SK-N-SH (cell line): ENCODE results near the gene UMODL1. TPM values are rescaled to one million over a fixed set of nuclear protein-coding genes. Genes with fewer than 3 reads are reported as not detected.

Source experiments
- CTCF ChIA-PET: fragments of 300-600, 350-600 bp; formaldehyde crosslinking; extraction: SDS; loops from one replicate; lab custom pipeline; 2021; lab: Yijun Ruan, JAX
- POLR2A ChIA-PET: fragments of 350-600 bp; sonication (Branson Sonifier 250); formaldehyde crosslinking; extraction: SDS; loops from one replicate; lab custom pipeline; 2020; ENCODE audit warnings: antibody characterized with exemption, inconsistent platforms; lab: Yijun Ruan, JAX
- DNase-seq: peaks from one replicate; pipeline ENCODE4 v3.0.0; 2012
- H2AFZ ChIP-seq: fragments of 200-600 bp; sonication (generic); 2 replicates; pipeline ENCODE4 v1.8.1; 2016; ENCODE audit warnings: antibody characterized with exemption, mild to moderate bottlenecking, low read depth
- H3F3A ChIP-seq: fragments of 200-600 bp; sonication (generic); replicated peaks from 2 replicates; pipeline ENCODE3; 2016; ENCODE audit warnings: antibody characterized with exemption, mild to moderate bottlenecking; ENCODE audit not compliant: insufficient read depth
- H3K27ac ChIP-seq, 2 experiments: fragments of 200-500 bp in 1 of 2; fragments of 200-600 bp in 1 of 2; sonication (Bioruptor generic) in 1 of 2; sonication (generic), shearing (Covaris generic) in 1 of 2; 2 replicates each; pipeline versions ENCODE4 v1.5.1 to v1.6.1; 2014 to 2016; ENCODE audit warnings: low read depth in 2 of 2, inconsistent platforms in 1 of 2, low read length in 1 of 2, mild to moderate bottlenecking in 1 of 2, mixed read lengths in 1 of 2
- H3K27me3 ChIP-seq: fragments of 200-600 bp; sonication (generic), shearing (Covaris generic); 2 replicates; pipeline ENCODE4 v1.6.1; 2016; ENCODE audit warnings: mixed run types; ENCODE audit not compliant: insufficient read depth
- H3K36me3 ChIP-seq, 2 experiments: fragments of 200-500 bp in 1 of 2; fragments of 200-600 bp in 1 of 2; sonication (Bioruptor generic) in 1 of 2; sonication (generic) in 1 of 2; replicated peaks in 1 of 2; 2 replicates each; pipeline versions ENCODE3 to v1.5.1; 2014 to 2016; ENCODE audit warnings: low read length in 1 of 2, mild to moderate bottlenecking in 1 of 2; ENCODE audit not compliant: insufficient read depth in 2 of 2, control insufficient read depth in 1 of 2
- H3K4me1 ChIP-seq, 2 experiments: fragments of 200-500 bp in 1 of 2; fragments of 200-600 bp in 1 of 2; sonication (Bioruptor generic) in 1 of 2; sonication (generic), shearing (Covaris generic) in 1 of 2; 2 replicates each; pipeline versions ENCODE4 v1.5.1 to v1.6.1; 2014 to 2016; ENCODE audit warnings: low read depth in 1 of 2, low read length in 1 of 2, mixed run types in 1 of 2; ENCODE audit not compliant: insufficient read depth in 2 of 2, control insufficient read depth in 1 of 2
- H3K4me2 ChIP-seq: fragments of 200-600 bp; sonication (generic), shearing (Covaris generic); 2 replicates; pipeline ENCODE4 v1.6.1; 2017; ENCODE audit warnings: mixed run types
- H3K4me3 ChIP-seq, 2 experiments: fragments of 200-500 bp in 1 of 2; fragments of 200-600 bp in 1 of 2; sonication (Bioruptor generic) in 1 of 2; sonication (generic), shearing (Covaris generic) in 1 of 2; 2 replicates each; pipeline versions ENCODE4 v1.5.1 to v1.8.1; 2014 to 2016; ENCODE audit warnings: low read depth in 2 of 2, inconsistent platforms in 1 of 2, low read length in 1 of 2, mild to moderate bottlenecking in 1 of 2, mixed read lengths in 1 of 2, moderate library complexity in 1 of 2
- H3K79me2 ChIP-seq: fragments of 200-600 bp; sonication (generic); 2 replicates; pipeline ENCODE4 v1.8.1; 2017; ENCODE audit warnings: mild to moderate bottlenecking; ENCODE audit not compliant: insufficient read depth
- H3K9ac ChIP-seq: fragments of 200-600 bp; sonication (generic); 2 replicates; pipeline ENCODE4 v1.6.1; 2017; ENCODE audit warnings: mixed run types
- H3K9me2 ChIP-seq: fragments of 200-600 bp; sonication (generic); 2 replicates; pipeline ENCODE4 v1.6.1; 2017; ENCODE audit warnings: mixed run types
- H3K9me3 ChIP-seq: fragments of 200-600 bp; sonication (generic); 2 replicates; pipeline ENCODE4 v1.6.1; 2017; ENCODE audit warnings: mixed run types, mild to moderate bottlenecking, moderate library complexity
- H4K20me1 ChIP-seq: fragments of 200-600 bp; sonication (generic); 2 replicates; pipeline ENCODE4 v1.6.1; 2017; ENCODE audit warnings: mild to moderate bottlenecking, mixed run types; ENCODE audit not compliant: insufficient read depth
- CHD2 ChIP-seq: fragments of 150-350 bp; IDR thresholded peaks from 2 replicates; pipeline ENCODE4 v1.6.1; 2018; ENCODE audit warnings: low read length; ENCODE audit not compliant: partially characterized antibody
- ELF1 ChIP-seq: IDR thresholded peaks from 2 replicates; pipeline ENCODE4 v1.4.0; 2012
- FOSL2 ChIP-seq: IDR thresholded peaks from 2 replicates; pipeline ENCODE4 v1.4.0; 2012; ENCODE audit warnings: low read depth, mild to moderate bottlenecking, moderate library complexity, borderline replicate concordance
- FOXJ3 ChIP-seq: sonication (generic); formaldehyde crosslinking; IDR thresholded peaks from 2 replicates; pipeline ENCODE4 v1.5.1; 2020; ENCODE audit warnings: mild to moderate bottlenecking, missing genetic modification reagents
- FOXM1 ChIP-seq: IDR thresholded peaks from 2 replicates; pipeline ENCODE4 v1.4.0; 2012; ENCODE audit warnings: low read depth, mild to moderate bottlenecking
- GABPA ChIP-seq: IDR thresholded peaks from 2 replicates; pipeline ENCODE4 v1.4.0; 2012; ENCODE audit warnings: low read depth, mild to moderate bottlenecking
- JUND ChIP-seq: IDR thresholded peaks from 2 replicates; pipeline ENCODE4 v1.4.0; 2012
- MAX ChIP-seq: IDR thresholded peaks from 2 replicates; pipeline ENCODE4 v1.4.0; 2012; ENCODE audit warnings: low read depth
- MXI1 ChIP-seq: IDR thresholded peaks from 2 replicates; pipeline ENCODE4 v1.6.1; 2012; ENCODE audit warnings: mild to moderate bottlenecking, low read depth, low read length, improper control_type of control experiment
- NFIC ChIP-seq: IDR thresholded peaks from 2 replicates; pipeline ENCODE4 v1.4.0; 2012; ENCODE audit warnings: borderline replicate concordance
- PBX3 ChIP-seq: IDR thresholded peaks from 2 replicates; pipeline ENCODE4; 2012
- POLR2AphosphoS5 ChIP-seq: IDR thresholded peaks from 2 replicates; pipeline ENCODE4 v1.6.1; 2012; ENCODE audit warnings: low read depth, low read length
- RCOR1 ChIP-seq: fragments of 150-350 bp; IDR thresholded peaks from 2 replicates; pipeline ENCODE4 v1.6.1; 2017; ENCODE audit warnings: antibody characterized with exemption, low read length
- REST ChIP-seq: IDR thresholded peaks from 2 replicates; pipeline ENCODE4 v1.6.1; 2012; ENCODE audit warnings: mild to moderate bottlenecking, low read depth, low read length, moderate library complexity
- RFX5 ChIP-seq: IDR thresholded peaks from 2 replicates; pipeline ENCODE4 v1.6.1; 2012; ENCODE audit warnings: mild to moderate bottlenecking, improper control_type of control experiment, low read length
- SIN3A ChIP-seq: IDR thresholded peaks from 2 replicates; pipeline ENCODE4 v1.6.1; 2012; ENCODE audit warnings: low read depth, mild to moderate bottlenecking, low read length, moderate library complexity, borderline replicate concordance
- SMC3 ChIP-seq: IDR thresholded peaks from 2 replicates; pipeline ENCODE4 v1.6.1; 2012; ENCODE audit warnings: low read depth, low read length, improper control_type of control experiment
- TAF1 ChIP-seq: IDR thresholded peaks from 2 replicates; pipeline ENCODE4 v1.6.1; 2012; ENCODE audit warnings: low read depth, mild to moderate bottlenecking, low read length, moderate library complexity, borderline replicate concordance
- TCF12 ChIP-seq: IDR thresholded peaks from 2 replicates; pipeline ENCODE4 v1.4.0; 2012
- USF2 ChIP-seq: fragments of 150-350 bp; IDR thresholded peaks from 2 replicates; pipeline ENCODE4 v1.6.1; 2017; ENCODE audit warnings: antibody characterized with exemption, low read length, low read depth, borderline replicate concordance
- WGBS: methylation state at CpG from one replicate; pipeline ENCODE4 v1.1.6; 2017; ENCODE audit warnings: low lambda C conversion rate; 5-methylcytosine and 5-hydroxymethylcytosine counted together
- polyA plus RNA-seq, 3 experiments: library from polyadenylated mRNA; depleted of rRNA; stranded (reverse); fragments of >200 nt; gene quantifications; 2 replicates each; pipeline ENCODE4 v1.2.3, GENCODE V29; 2012

UMODL1 gene
- polyA plus RNA-seq, 1 of the 3 experiments (the other 2 are of a cell fraction): not detected

- Histone ChIP-seq H3F3A (no peaks in the 10 kb centered on the region), H3K9me3 (no peaks in the 10 kb centered on the region), H4K20me1 (no peaks in the 10 kb centered on the region), H3K4me1 (no peaks in the 10 kb centered on the region), H2AFZ (no peak overlapping the region), H3K9me2 (no peaks in the 10 kb centered on the region), H3K9ac (no peak overlapping the region), H3K4me2 (no peak overlapping the region), H3K79me2 (no peaks in the 10 kb centered on the region), H3K27me3 (peaks cover under 1% of the 10 kb centered on the region; the same call in 1 of the 2 replicates), H3K27ac (no peak overlapping the region), H3K36me3 (no peaks in the 10 kb centered on the region), H3K4me3 (no peak overlapping the region)
- ChIA-PET POLR2A (no interaction called here), CTCF (interaction anchor here (1.6 to 3.0 kb wide), 2 partner anchors 12 to 16 kb away, joined by 6 to 12 read pairs; no protein-coding TSS in a partner anchor)
- 52% methylated on average over 8 of the region's 8 CpGs for WGBS
- no peak for DNase-seq
- TF ChIP-seq NFIC: no peak
- no peak for TF ChIP-seq PBX3
- no peak for TF ChIP-seq TAF1
- no peak for TF ChIP-seq JUND
- no peak for TF ChIP-seq SMC3
- no peak for TF ChIP-seq REST
- TF ChIP-seq SIN3A: no peak
- TF ChIP-seq MXI1: no peak
- no peak for TF ChIP-seq RFX5
- no peak for TF ChIP-seq ELF1
- no peak for TF ChIP-seq FOXJ3 (CRISPR knock-in tag)
- no peak for TF ChIP-seq USF2
- TF ChIP-seq CHD2: no peak
- TF ChIP-seq MAX: no peak
- no peak for TF ChIP-seq POLR2AphosphoS5
- TF ChIP-seq FOXM1: no peak
- TF ChIP-seq RCOR1: no peak
- TF ChIP-seq TCF12: no peak
- TF ChIP-seq FOSL2: no peak
- no peak for TF ChIP-seq GABPA
These were observed 62.0 kb downstream of the UMODL1 start for GRCh38 chr21:42133131-42133530.
